HG03460 (cell line): ENCODE results near the gene ITGAL.
"Not testable (repeated sequence)": the region's sequence is repeated elsewhere in the genome, so short reads cannot be mapped to it uniquely, and the experiment has no call there.

Experiments
- ATAC-seq: cut with Tn5 transposase; IDR thresholded peaks from one replicate; pipeline ENCODE4 v1.9.1; 2021; ENCODE audit not compliant: unreplicated experiment

ITGAL gene

GRCh38 chr16:30472328-30472942 lies at the start of gene ITGAL:
TSS of gene ITGAL (plus strand) at chr16:30472742. CDS start at chr16:30472838, 96 bp downstream.
- ATAC-seq, result peak; percentile 40

- ATAC-seq, result no peak
Observed at GRCh38 chr16:30428055-30428454, 44.5 kb upstream of the ITGAL start.

- ATAC-seq, result no peak
Observed at GRCh38 chr16:30429418-30429677, 43.2 kb upstream of the ITGAL start.

GRCh38 chr16:30429678-30430427 lies 42.7 kb upstream of the ITGAL start, which contains the start of gene DCTPP1:
TSS of gene DCTPP1 (minus strand) at chr16:30430030. CDS start at chr16:30429980, 50 bp downstream.
- peak; percentile 96 for ATAC-seq

GRCh38 chr16:30430428-30430970 lies 42.0 kb upstream of the ITGAL start:
- ATAC-seq, result no peak

GRCh38 chr16:30434852-30435251 lies 37.7 kb upstream of the ITGAL start:
- ATAC-seq, result no peak

- ATAC-seq, result no peak
Observed at GRCh38 chr16:30437511-30438046, 35.0 kb upstream of the ITGAL start.

- no peak for ATAC-seq
Observed at GRCh38 chr16:30438835-30439234, 33.7 kb upstream of the ITGAL start.

GRCh38 chr16:30439720-30440348 lies 32.7 kb upstream of the ITGAL start:
- no peak for ATAC-seq

GRCh38 chr16:30443631-30444030 lies 28.9 kb upstream of the ITGAL start:
- ATAC-seq, result no peak

- no peak for ATAC-seq
Observed at GRCh38 chr16:30444231-30445148, 28.1 kb upstream of the ITGAL start.

- ATAC-seq, result no peak
Observed at GRCh38 chr16:30445149-30445407, 27.5 kb upstream of the ITGAL start.

- ATAC-seq, result peak; percentile 86
Observed at GRCh38 chr16:30445408-30446202, 26.9 kb upstream of the ITGAL start, which contains the start of gene SEPHS2. TSS of gene SEPHS2 (minus strand) at chr16:30445874. CDS start at chr16:30445727, 147 bp downstream.

GRCh38 chr16:30446203-30446595 lies 26.3 kb upstream of the ITGAL start:
- no peak for ATAC-seq

GRCh38 chr16:30447512-30448226 lies 24.9 kb upstream of the ITGAL start:
- no peak for ATAC-seq

GRCh38 chr16:30449116-30449435 lies 23.5 kb upstream of the ITGAL start:
- no peak for ATAC-seq

GRCh38 chr16:30452709-30453580 lies 19.6 kb upstream of the ITGAL start:
- not testable (repeated sequence) for ATAC-seq

- no peak for ATAC-seq
Observed at GRCh38 chr16:30456302-30456701, 16.2 kb upstream of the ITGAL start.

GRCh38 chr16:30457256-30457655 lies 15.3 kb upstream of the ITGAL start:
- ATAC-seq, result no peak
